M059J (cell line): ENCODE data around the gene TUBGCP2. TPM values are rescaled to one million over a fixed set of nuclear protein-coding genes. Genes with fewer than 3 reads are reported as not detected.
"Not testable (repeated sequence)": the region's sequence is repeated elsewhere in the genome, so short reads cannot be mapped to it uniquely, and the experiment has no call there.

ENCODE experiments used
- DNase-seq: peaks from one replicate; pipeline ENCODE4 v3.0.0-alpha.2; 2012; ENCODE audit warnings: low read depth
- total RNA-seq: library from RNA; depleted of rRNA; stranded (reverse); fragments of >200 nt; shearing (Covaris generic); gene quantifications from 2 replicates; pipeline ENCODE4 v1.2.3, GENCODE V29; 2014

TUBGCP2 gene
- total RNA-seq, 1 experiment from 2014 or later, result 51.9 TPM

GRCh38 chr10:133324857-133325260 lies 16.2 kb upstream of the TUBGCP2 start:
- DNase-seq, result no peak

- peak; percentile 32 for DNase-seq
Observed at GRCh38 chr10:133324198-133324792, 15.6 kb upstream of the TUBGCP2 start.

- DNase-seq, result not testable (repeated sequence)
Observed at GRCh38 chr10:133322064-133322709, 13.5 kb upstream of the TUBGCP2 start.

- not testable (repeated sequence) for DNase-seq
Observed at GRCh38 chr10:133320852-133321422, 12.3 kb upstream of the TUBGCP2 start.

GRCh38 chr10:133318494-133319127 lies 9.9 kb upstream of the TUBGCP2 start:
- DNase-seq, result peak; percentile 50

GRCh38 chr10:133316732-133317131 lies 8.1 kb upstream of the TUBGCP2 start:
- no peak for DNase-seq

GRCh38 chr10:133316266-133316665 lies 7.6 kb upstream of the TUBGCP2 start:
- no peak for DNase-seq

GRCh38 chr10:133315847-133316246 lies 7.2 kb upstream of the TUBGCP2 start:
- no peak for DNase-seq

GRCh38 chr10:133314911-133315310 lies 6.2 kb upstream of the TUBGCP2 start:
- DNase-seq, result no peak

GRCh38 chr10:133313192-133313591 lies 4.5 kb upstream of the TUBGCP2 start:
- DNase-seq, result no peak

- DNase-seq, result no peak
Observed at GRCh38 chr10:133312769-133313145, 4.1 kb upstream of the TUBGCP2 start.

GRCh38 chr10:133312016-133312768 lies 3.5 kb upstream of the TUBGCP2 start:
- DNase-seq, result no peak

- no peak for DNase-seq
Observed at GRCh38 chr10:133311570-133311969, 2.9 kb upstream of the TUBGCP2 start.

- no peak for DNase-seq
Observed at GRCh38 chr10:133310789-133311188, 2.1 kb upstream of the TUBGCP2 start.

- DNase-seq, result no peak
Observed at GRCh38 chr10:133310399-133310755, 1.7 kb upstream of the TUBGCP2 start.

GRCh38 chr10:133309720-133310398 lies 1.2 kb upstream of the TUBGCP2 start:
- no peak for DNase-seq

- DNase-seq, result peak; percentile 72
Observed at GRCh38 chr10:133309100-133309719, 538 bp upstream of the TUBGCP2 start.

GRCh38 chr10:133307776-133308420 lies 774 bp downstream of the TUBGCP2 start:
- peak; percentile 74 for DNase-seq

- no peak for DNase-seq
Observed at GRCh38 chr10:133306941-133307379, 1.7 kb downstream of the TUBGCP2 start.

GRCh38 chr10:133306097-133306476 lies 2.6 kb downstream of the TUBGCP2 start:
- DNase-seq, result no peak

- no peak for DNase-seq
Observed at GRCh38 chr10:133303206-133303605, 5.5 kb downstream of the TUBGCP2 start.
